ENCODE measurements around the gene ST7L. TPM values are rescaled to one million over a fixed set of nuclear protein-coding genes. Genes with fewer than 3 reads are reported as not detected.

Gene ST7L
- total RNA-seq, 4 donors from 2014 or later, result 13.8 to 25.2 (median 24.4) TPM

- DNase-seq (ENCODE audit: low spot score in 2 of 2), result no peak
- no peak for TF ChIP-seq CTCF (IDR thresholded peaks at IDR 0.05)
- no peak for TF ChIP-seq POLR2A (IDR thresholded peaks at IDR 0.05)
- intact Hi-C loops (cut with DNase I; ENCODE audit: low total_unique reads), result no loop called here
- WGBS, 2 donors, result 90 to 95% methylated on average over 2 of the region's 2 CpGs
- no peak overlapping the region for H3K4me3 ChIP-seq (ENCODE audit: low read depth, poor library complexity, severe bottlenecking)
Observed at GRCh38 chr1:112603012-112603411, 15.9 kb downstream of the ST7L start.

DNA sequence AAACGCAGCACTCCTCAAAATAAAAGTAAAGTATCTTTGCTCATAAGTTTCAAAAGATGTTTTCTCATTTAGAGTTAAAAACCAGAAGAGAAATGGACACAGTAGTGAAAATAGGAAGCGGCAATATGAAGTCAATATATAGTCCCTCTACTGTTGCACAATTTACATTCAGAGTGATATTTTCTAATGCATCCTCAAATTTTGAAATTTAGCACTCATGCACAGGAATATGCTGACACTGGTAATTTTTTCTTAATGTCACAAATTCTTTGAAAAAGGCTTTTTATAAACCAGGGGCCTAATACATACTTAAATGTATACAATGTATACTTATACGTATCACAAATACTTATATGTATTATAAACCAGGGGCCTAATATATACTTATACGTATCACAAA, 19.5 kb downstream of the ST7L start:
- intact Hi-C loops (cut with DNase I; ENCODE audit: low total_unique reads), result no loop called here
- no peak for TF ChIP-seq POLR2A (IDR thresholded peaks at IDR 0.05)
- TF ChIP-seq CTCF (IDR thresholded peaks at IDR 0.05), result no peak
- WGBS, 2 donors, result 92 to 96% methylated on average over 4 of the region's 4 CpGs
- no peak for DNase-seq (ENCODE audit: low spot score in 2 of 2)
- no peak overlapping the region for H3K4me3 ChIP-seq (ENCODE audit: low read depth, poor library complexity, severe bottlenecking)

- no peak overlapping the region for H3K4me3 ChIP-seq (ENCODE audit: low read depth, poor library complexity, severe bottlenecking)
- intact Hi-C loops (cut with DNase I; ENCODE audit: low total_unique reads), result no loop called here
- TF ChIP-seq POLR2A (IDR thresholded peaks at IDR 0.05), result no peak
- no peak for TF ChIP-seq CTCF (IDR thresholded peaks at IDR 0.05)
- 41 to 48% methylated on average over 3 of the region's 3 CpGs for WGBS, 2 donors
- DNase-seq (ENCODE audit: low spot score in 2 of 2), result no peak
Observed at GRCh38 chr1:112594208-112594876, 24.6 kb downstream of the ST7L start.

- TF ChIP-seq POLR2A (IDR thresholded peaks at IDR 0.05), result no peak
- TF ChIP-seq CTCF (IDR thresholded peaks at IDR 0.05), result no peak
- intact Hi-C loops (cut with DNase I; ENCODE audit: low total_unique reads), result no loop called here
- no peak for DNase-seq (ENCODE audit: low spot score in 2 of 2)
- 94% methylated on average over 1 of the region's 1 CpG for WGBS, 2 donors
- H3K4me3 ChIP-seq (ENCODE audit: low read depth, poor library complexity, severe bottlenecking), result no peak overlapping the region
Observed at GRCh38 chr1:112589766-112590165, 29.2 kb downstream of the ST7L start.

- no peak overlapping the region for H3K4me3 ChIP-seq (ENCODE audit: low read depth, poor library complexity, severe bottlenecking)
- no peak for TF ChIP-seq CTCF (IDR thresholded peaks at IDR 0.05)
- no peak for TF ChIP-seq POLR2A (IDR thresholded peaks at IDR 0.05)
- no peak for DNase-seq (ENCODE audit: low spot score in 2 of 2)
- intact Hi-C loops (cut with DNase I; ENCODE audit: low total_unique reads), result no loop called here
Observed at GRCh38 chr1:112583366-112583765, 35.6 kb downstream of the ST7L start.

DNA sequence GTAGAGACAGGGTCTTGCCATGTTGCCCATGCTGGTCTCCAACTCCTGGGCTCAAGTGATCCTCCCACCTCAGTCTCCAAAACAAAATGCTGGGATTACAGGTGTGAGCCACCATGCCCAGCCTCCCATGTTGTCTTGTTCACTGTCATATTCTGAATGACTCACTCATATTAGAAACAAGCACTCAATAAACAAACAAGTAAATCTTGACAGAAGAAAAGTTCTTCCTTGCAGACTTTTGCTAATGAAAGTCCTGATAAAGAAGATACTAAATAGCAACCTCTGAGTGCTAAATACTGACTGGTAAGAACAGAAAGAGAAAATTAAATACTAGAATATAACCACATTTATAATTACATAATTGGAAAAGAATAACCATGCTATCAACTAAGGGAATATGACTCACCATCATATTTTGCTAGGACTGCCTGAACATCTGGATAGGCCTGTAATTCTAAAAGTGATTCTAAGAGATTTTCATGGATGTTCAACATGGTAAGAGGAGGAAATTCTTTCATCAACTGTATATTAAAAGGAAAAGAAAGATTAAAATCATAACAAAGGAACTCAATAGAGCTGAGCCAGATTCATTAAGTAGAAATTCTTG, 37.3 kb downstream of the ST7L start:
- H3K4me3 ChIP-seq (ENCODE audit: low read depth, poor library complexity, severe bottlenecking), result no peak overlapping the region
- TF ChIP-seq POLR2A (IDR thresholded peaks at IDR 0.05) (no peak), CTCF (IDR thresholded peaks at IDR 0.05) (no peak)
- intact Hi-C loops (cut with DNase I; ENCODE audit: low total_unique reads), result no loop called here
- no peak for DNase-seq (ENCODE audit: low spot score in 2 of 2)

Measured in lower leg skin (tissue), 4 donors.